ENCODE data around the gene ZSCAN20. TPM values are rescaled to one million over a fixed set of nuclear protein-coding genes. Genes with fewer than 3 reads are reported as not detected.
A peak's percentile ranks its signal among the peaks of the same experiment; 100 is the strongest.

Gene ZSCAN20
- total and polyA plus RNA-seq, 8 donors, result 4.3 to 5.3 (median 4.8) TPM

- TF ChIP-seq, protein P1, sequence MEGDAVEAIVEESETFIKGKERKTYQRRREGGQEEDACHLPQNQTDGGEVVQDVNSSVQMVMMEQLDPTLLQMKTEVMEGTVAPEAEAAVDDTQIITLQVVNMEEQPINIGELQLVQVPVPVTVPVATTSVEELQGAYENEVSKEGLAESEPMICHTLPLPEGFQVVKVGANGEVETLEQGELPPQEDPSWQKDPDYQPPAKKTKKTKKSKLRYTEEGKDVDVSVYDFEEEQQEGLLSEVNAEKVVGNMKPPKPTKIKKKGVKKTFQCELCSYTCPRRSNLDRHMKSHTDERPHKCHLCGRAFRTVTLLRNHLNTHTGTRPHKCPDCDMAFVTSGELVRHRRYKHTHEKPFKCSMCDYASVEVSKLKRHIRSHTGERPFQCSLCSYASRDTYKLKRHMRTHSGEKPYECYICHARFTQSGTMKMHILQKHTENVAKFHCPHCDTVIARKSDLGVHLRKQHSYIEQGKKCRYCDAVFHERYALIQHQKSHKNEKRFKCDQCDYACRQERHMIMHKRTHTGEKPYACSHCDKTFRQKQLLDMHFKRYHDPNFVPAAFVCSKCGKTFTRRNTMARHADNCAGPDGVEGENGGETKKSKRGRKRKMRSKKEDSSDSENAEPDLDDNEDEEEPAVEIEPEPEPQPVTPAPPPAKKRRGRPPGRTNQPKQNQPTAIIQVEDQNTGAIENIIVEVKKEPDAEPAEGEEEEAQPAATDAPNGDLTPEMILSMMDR (IDR thresholded peaks at IDR 0.05), result no peak
- H3K27me3 ChIP-seq, result peaks cover 0 to 20% of the 10 kb centered on the region in 2 donors
- no peaks in the 10 kb centered on the region for H3K9me3 ChIP-seq
- no peak overlapping the region for H3K27ac ChIP-seq
- H3K36me3 ChIP-seq, result no peaks in the 10 kb centered on the region
- ATAC-seq (no peak), DNase-seq (no peak)
- no peak overlapping the region for H3K4me3 ChIP-seq
- peaks cover 3 to 34% of the 10 kb centered on the region in 2 donors for H3K4me1 ChIP-seq
- intact Hi-C loops (cut with DNase I), result no loop called here
Observed at GRCh38 chr1:33428661-33429060, 43.8 kb upstream of the ZSCAN20 start.

GRCh38 chr1:33429332-33429731 lies 43.1 kb upstream of the ZSCAN20 start:
- Histone ChIP-seq H3K4me3 (peak overlapping the region in 1 of 2 donors; percentile 65), H3K27ac (no peak overlapping the region), H3K4me1 (peaks cover 3 to 38% of the 10 kb centered on the region in 2 donors), H3K36me3 (no peaks in the 10 kb centered on the region), H3K9me3 (no peaks in the 10 kb centered on the region), H3K27me3 (peaks cover 0 to 20% of the 10 kb centered on the region in 2 donors)
- intact Hi-C loops (cut with DNase I), result no loop called here
- TF ChIP-seq, protein P1 (IDR thresholded peaks at IDR 0.05), result no peak
- no peak for DNase-seq
- ATAC-seq, result no peak

GRCh38 chr1:33429856-33430691 lies 42.4 kb upstream of the ZSCAN20 start:
- ATAC-seq, result peak; percentile 8

DNA sequence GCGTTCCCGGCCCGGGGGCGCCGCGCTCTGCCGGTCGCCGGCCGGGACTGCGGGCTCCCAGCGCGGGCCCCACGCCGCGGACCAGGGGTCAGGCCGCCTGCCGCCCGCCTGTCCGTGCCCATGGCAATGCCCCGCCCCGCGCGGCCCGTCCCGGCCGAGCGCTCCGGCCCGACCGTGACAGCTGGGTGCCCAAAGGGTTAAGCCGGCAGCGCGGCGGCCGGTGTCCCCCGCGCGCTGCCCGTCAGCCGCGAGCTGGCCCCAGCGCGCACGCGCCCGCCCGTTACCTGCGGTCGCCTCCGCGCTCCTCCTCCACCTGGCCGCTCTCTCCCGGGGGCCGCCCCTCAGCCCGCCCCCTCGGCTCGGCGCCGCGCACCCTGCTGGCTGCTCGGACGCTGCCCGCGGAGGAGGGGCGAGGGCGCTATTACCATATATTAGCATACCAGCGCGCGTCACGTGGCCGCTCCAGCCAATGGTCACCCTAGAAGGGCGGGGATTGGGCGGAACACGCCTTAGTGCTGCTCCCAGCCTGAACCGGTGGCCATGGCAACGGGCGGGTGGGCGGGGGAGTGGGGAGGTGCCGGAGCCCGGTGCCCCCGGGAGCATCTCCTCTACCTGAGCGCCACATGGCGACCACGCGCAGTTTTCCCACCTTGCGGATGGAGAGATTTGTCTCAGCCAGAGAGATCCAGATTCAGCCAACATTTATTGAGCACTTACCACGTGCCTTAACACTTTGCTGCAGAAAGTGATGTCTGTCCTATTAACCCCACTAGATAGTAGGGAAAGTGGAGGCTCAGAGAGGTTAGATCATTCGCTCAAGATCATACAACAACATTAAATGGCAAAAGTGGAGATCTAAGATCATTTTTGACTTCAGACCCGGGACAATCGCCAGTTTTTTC lies 41.5 kb upstream of the ZSCAN20 start, which contains the start of gene PHC2:
PHC2 (minus strand) TSS at position 404 of the 902 bp plus-strand sequence. CDS start 55,556 bp downstream, outside the sequence.
- H3K27me3 ChIP-seq, result peaks cover 0 to 20% of the 10 kb centered on the region in 2 donors
- no peaks in the 10 kb centered on the region for H3K36me3 ChIP-seq
- H3K4me1 ChIP-seq, result peaks cover 3 to 46% of the 10 kb centered on the region in 2 donors
- intact Hi-C loops (cut with DNase I), result no loop called here
- no peaks in the 10 kb centered on the region for H3K9me3 ChIP-seq
- TF ChIP-seq, protein P1 (IDR thresholded peaks at IDR 0.05), result peak in 1 of 2 donors; percentile 26
- H3K27ac ChIP-seq, result peak within 1 kb of the TSS in 1 of 2 donors; percentile 68
- peak within 1 kb of the TSS; percentile 64 to 65 for H3K4me3 ChIP-seq
- DNase-seq (peak; percentile 82 to 98 (median 96)), ATAC-seq (peak; percentile 97)

More at GRCh38 chr1:33429856-33430691, 42.4 kb upstream of the ZSCAN20 start:
- TF ChIP-seq, protein P1 (IDR thresholded peaks at IDR 0.05), result no peak
- Histone ChIP-seq H3K4me3 (peak overlapping the region; percentile 64 to 65), H3K9me3 (no peaks in the 10 kb centered on the region), H3K4me1 (peaks cover 3 to 46% of the 10 kb centered on the region in 2 donors), H3K27ac (peak overlapping the region in 1 of 2 donors; percentile 68), H3K27me3 (peaks cover 0 to 20% of the 10 kb centered on the region in 2 donors), H3K36me3 (no peaks in the 10 kb centered on the region)
- peak in 3 of 4 donors; percentile 28 to 87 (median 38) for DNase-seq
- intact Hi-C loops (cut with DNase I), result no loop called here

All from left lung (tissue), 10 donors.